Stimulated activated naive CD8-positive, alpha-beta T cell treated with anti-CD3 and anti-CD28 coated beads, Interleukin-15, Interleukin-2, amounts not matched to agents 100 ng/mL and 50 ng/mL, for 24 hours (primary cell): ENCODE measurements around the gene LRRC53.

Source experiments
- H3K27ac Mint-ChIP-seq: one replicate; pipeline ENCODE4 v1.8.0; 2021; ENCODE audit warnings: mild to moderate bottlenecking, mixed read lengths
- H3K27me3 Mint-ChIP-seq: one replicate; pipeline ENCODE4 v1.8.0; 2021; ENCODE audit warnings: mixed read lengths
- H3K36me3 Mint-ChIP-seq: one replicate; pipeline ENCODE4 v1.8.0; 2021; ENCODE audit warnings: low read depth, mixed read lengths
- H3K4me1 Mint-ChIP-seq: one replicate; pipeline ENCODE4 v1.8.0; 2021; ENCODE audit warnings: low read depth, mixed read lengths
- H3K4me3 Mint-ChIP-seq: one replicate; pipeline ENCODE4 v1.8.0; 2021; ENCODE audit warnings: mild to moderate bottlenecking, mixed read lengths
- H3K9me3 Mint-ChIP-seq: one replicate; pipeline ENCODE4 v1.8.0; 2021; ENCODE audit warnings: mixed read lengths

LRRC53 gene

GRCh38 chr1:74512170-74512915 is at the start of gene LRRC53:
LRRC53 (minus strand) TSS chr1:74512611; CDS start chr1:74483349, 29,262 bp downstream.
- Mint-ChIP-seq H3K4me3 (no peak within 1 kb of the TSS), H3K4me1 (no peaks in the 10 kb centered on the region), H3K36me3 (no peaks in the 10 kb centered on the region), H3K27me3 (peaks cover 8% of the 10 kb centered on the region), H3K9me3 (no peaks in the 10 kb centered on the region), H3K27ac (no peak within 1 kb of the TSS)

- Mint-ChIP-seq H3K4me3 (no peak overlapping the region), H3K27me3 (no peaks in the 10 kb centered on the region), H3K36me3 (no peaks in the 10 kb centered on the region), H3K27ac (no peak overlapping the region), H3K9me3 (no peaks in the 10 kb centered on the region), H3K4me1 (no peaks in the 10 kb centered on the region)
Measured at GRCh38 chr1:74549932-74550331, 37.5 kb upstream of the LRRC53 start.

- Mint-ChIP-seq H3K27me3 (no peaks in the 10 kb centered on the region), H3K4me3 (no peak overlapping the region), H3K27ac (no peak overlapping the region), H3K9me3 (no peaks in the 10 kb centered on the region), H3K36me3 (no peaks in the 10 kb centered on the region), H3K4me1 (no peaks in the 10 kb centered on the region)
Measured at GRCh38 chr1:74548961-74549750, 36.7 kb upstream of the LRRC53 start.

- H3K27me3 Mint-ChIP-seq = no peaks in the 10 kb centered on the region
- no peaks in the 10 kb centered on the region for H3K4me1 Mint-ChIP-seq
- H3K4me3 Mint-ChIP-seq = no peak overlapping the region
- H3K9me3 Mint-ChIP-seq = no peaks in the 10 kb centered on the region
- no peak overlapping the region for H3K27ac Mint-ChIP-seq
- no peaks in the 10 kb centered on the region for H3K36me3 Mint-ChIP-seq
Measured at GRCh38 chr1:74545821-74546220, 33.4 kb upstream of the LRRC53 start.

GRCh38 chr1:74534241-74534640 is 21.8 kb upstream of the LRRC53 start:
- H3K4me3 Mint-ChIP-seq = no peak overlapping the region
- H3K4me1 Mint-ChIP-seq = no peaks in the 10 kb centered on the region
- no peaks in the 10 kb centered on the region for H3K9me3 Mint-ChIP-seq
- no peaks in the 10 kb centered on the region for H3K27me3 Mint-ChIP-seq
- H3K27ac Mint-ChIP-seq = no peak overlapping the region
- H3K36me3 Mint-ChIP-seq = no peaks in the 10 kb centered on the region

GRCh38 chr1:74531796-74532195 is 19.4 kb upstream of the LRRC53 start:
- Mint-ChIP-seq H3K4me3 (no peak overlapping the region), H3K36me3 (no peaks in the 10 kb centered on the region), H3K4me1 (no peaks in the 10 kb centered on the region), H3K27me3 (no peaks in the 10 kb centered on the region), H3K27ac (no peak overlapping the region), H3K9me3 (no peaks in the 10 kb centered on the region)

- Mint-ChIP-seq H3K4me1 (no peaks in the 10 kb centered on the region), H3K9me3 (no peaks in the 10 kb centered on the region), H3K36me3 (no peaks in the 10 kb centered on the region), H3K27ac (no peak overlapping the region), H3K27me3 (no peaks in the 10 kb centered on the region), H3K4me3 (no peak overlapping the region)
Measured at GRCh38 chr1:74530892-74531291, 18.5 kb upstream of the LRRC53 start.

GRCh38 chr1:74528123-74528522 is 15.7 kb upstream of the LRRC53 start:
- Mint-ChIP-seq H3K4me1 (no peaks in the 10 kb centered on the region), H3K27me3 (no peaks in the 10 kb centered on the region), H3K4me3 (no peak overlapping the region), H3K9me3 (no peaks in the 10 kb centered on the region), H3K36me3 (no peaks in the 10 kb centered on the region), H3K27ac (no peak overlapping the region)

- H3K27me3 Mint-ChIP-seq = no peaks in the 10 kb centered on the region
Measured at GRCh38 chr1:74526708-74527107, 14.3 kb upstream of the LRRC53 start.

GRCh38 chr1:74523873-74524480 is 11.6 kb upstream of the LRRC53 start:
- no peak overlapping the region for H3K27ac Mint-ChIP-seq
- no peaks in the 10 kb centered on the region for H3K4me1 Mint-ChIP-seq
- peaks cover 6% of the 10 kb centered on the region for H3K27me3 Mint-ChIP-seq
- H3K9me3 Mint-ChIP-seq = no peaks in the 10 kb centered on the region
- no peak overlapping the region for H3K4me3 Mint-ChIP-seq
- H3K36me3 Mint-ChIP-seq = no peaks in the 10 kb centered on the region

More at GRCh38 chr1:74526708-74527107, 14.3 kb upstream of the LRRC53 start:
- H3K36me3 Mint-ChIP-seq = no peaks in the 10 kb centered on the region
- no peaks in the 10 kb centered on the region for H3K4me1 Mint-ChIP-seq
- H3K4me3 Mint-ChIP-seq = no peak overlapping the region
- no peak overlapping the region for H3K27ac Mint-ChIP-seq
- H3K9me3 Mint-ChIP-seq = no peaks in the 10 kb centered on the region

GRCh38 chr1:74522148-74522547 is 9.7 kb upstream of the LRRC53 start:
- H3K27ac Mint-ChIP-seq = no peak overlapping the region

GRCh38 chr1:74517599-74518051 is 5.2 kb upstream of the LRRC53 start:
- no peaks in the 10 kb centered on the region for H3K4me1 Mint-ChIP-seq
- H3K27ac Mint-ChIP-seq = no peak overlapping the region
- no peaks in the 10 kb centered on the region for H3K36me3 Mint-ChIP-seq
- no peak overlapping the region for H3K4me3 Mint-ChIP-seq
- H3K9me3 Mint-ChIP-seq = no peaks in the 10 kb centered on the region
- H3K27me3 Mint-ChIP-seq = peaks cover 10% of the 10 kb centered on the region

More at GRCh38 chr1:74522148-74522547, 9.7 kb upstream of the LRRC53 start:
- Mint-ChIP-seq H3K36me3 (no peaks in the 10 kb centered on the region), H3K27me3 (peaks cover 6% of the 10 kb centered on the region), H3K9me3 (no peaks in the 10 kb centered on the region), H3K4me1 (no peaks in the 10 kb centered on the region), H3K4me3 (no peak overlapping the region)

GRCh38 chr1:74513411-74514300 is 1.2 kb upstream of the LRRC53 start:
- Mint-ChIP-seq H3K27ac (no peak overlapping the region), H3K27me3 (peaks cover 8% of the 10 kb centered on the region), H3K4me3 (no peak overlapping the region), H3K4me1 (no peaks in the 10 kb centered on the region), H3K9me3 (no peaks in the 10 kb centered on the region), H3K36me3 (no peaks in the 10 kb centered on the region)

- Mint-ChIP-seq H3K36me3 (no peaks in the 10 kb centered on the region), H3K4me3 (no peak overlapping the region), H3K27ac (no peak overlapping the region), H3K9me3 (no peaks in the 10 kb centered on the region), H3K27me3 (peaks cover 6% of the 10 kb centered on the region), H3K4me1 (no peaks in the 10 kb centered on the region)
Measured at GRCh38 chr1:74508449-74508848, 4.0 kb downstream of the LRRC53 start.
